Airway epithelial cell (primary cell): Measurements from ENCODE around the gene KIF21A. TPM values are rescaled to one million over a fixed set of nuclear protein-coding genes. Genes with fewer than 3 reads are reported as not detected.

Experiments used
- total RNA-seq: library from RNA; depleted of rRNA; stranded (reverse); fragments of >200 nt; gene quantifications from 2 replicates; pipeline ENCODE4 v1.2.3, GENCODE V29; 2015

Gene KIF21A, protein sequence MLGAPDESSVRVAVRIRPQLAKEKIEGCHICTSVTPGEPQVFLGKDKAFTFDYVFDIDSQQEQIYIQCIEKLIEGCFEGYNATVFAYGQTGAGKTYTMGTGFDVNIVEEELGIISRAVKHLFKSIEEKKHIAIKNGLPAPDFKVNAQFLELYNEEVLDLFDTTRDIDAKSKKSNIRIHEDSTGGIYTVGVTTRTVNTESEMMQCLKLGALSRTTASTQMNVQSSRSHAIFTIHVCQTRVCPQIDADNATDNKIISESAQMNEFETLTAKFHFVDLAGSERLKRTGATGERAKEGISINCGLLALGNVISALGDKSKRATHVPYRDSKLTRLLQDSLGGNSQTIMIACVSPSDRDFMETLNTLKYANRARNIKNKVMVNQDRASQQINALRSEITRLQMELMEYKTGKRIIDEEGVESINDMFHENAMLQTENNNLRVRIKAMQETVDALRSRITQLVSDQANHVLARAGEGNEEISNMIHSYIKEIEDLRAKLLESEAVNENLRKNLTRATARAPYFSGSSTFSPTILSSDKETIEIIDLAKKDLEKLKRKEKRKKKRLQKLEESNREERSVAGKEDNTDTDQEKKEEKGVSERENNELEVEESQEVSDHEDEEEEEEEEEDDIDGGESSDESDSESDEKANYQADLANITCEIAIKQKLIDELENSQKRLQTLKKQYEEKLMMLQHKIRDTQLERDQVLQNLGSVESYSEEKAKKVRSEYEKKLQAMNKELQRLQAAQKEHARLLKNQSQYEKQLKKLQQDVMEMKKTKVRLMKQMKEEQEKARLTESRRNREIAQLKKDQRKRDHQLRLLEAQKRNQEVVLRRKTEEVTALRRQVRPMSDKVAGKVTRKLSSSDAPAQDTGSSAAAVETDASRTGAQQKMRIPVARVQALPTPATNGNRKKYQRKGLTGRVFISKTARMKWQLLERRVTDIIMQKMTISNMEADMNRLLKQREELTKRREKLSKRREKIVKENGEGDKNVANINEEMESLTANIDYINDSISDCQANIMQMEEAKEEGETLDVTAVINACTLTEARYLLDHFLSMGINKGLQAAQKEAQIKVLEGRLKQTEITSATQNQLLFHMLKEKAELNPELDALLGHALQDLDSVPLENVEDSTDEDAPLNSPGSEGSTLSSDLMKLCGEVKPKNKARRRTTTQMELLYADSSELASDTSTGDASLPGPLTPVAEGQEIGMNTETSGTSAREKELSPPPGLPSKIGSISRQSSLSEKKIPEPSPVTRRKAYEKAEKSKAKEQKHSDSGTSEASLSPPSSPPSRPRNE (N-terminal part only)
- 16.5 and 18.5 TPM in 2 replicates for total RNA-seq

DNA sequence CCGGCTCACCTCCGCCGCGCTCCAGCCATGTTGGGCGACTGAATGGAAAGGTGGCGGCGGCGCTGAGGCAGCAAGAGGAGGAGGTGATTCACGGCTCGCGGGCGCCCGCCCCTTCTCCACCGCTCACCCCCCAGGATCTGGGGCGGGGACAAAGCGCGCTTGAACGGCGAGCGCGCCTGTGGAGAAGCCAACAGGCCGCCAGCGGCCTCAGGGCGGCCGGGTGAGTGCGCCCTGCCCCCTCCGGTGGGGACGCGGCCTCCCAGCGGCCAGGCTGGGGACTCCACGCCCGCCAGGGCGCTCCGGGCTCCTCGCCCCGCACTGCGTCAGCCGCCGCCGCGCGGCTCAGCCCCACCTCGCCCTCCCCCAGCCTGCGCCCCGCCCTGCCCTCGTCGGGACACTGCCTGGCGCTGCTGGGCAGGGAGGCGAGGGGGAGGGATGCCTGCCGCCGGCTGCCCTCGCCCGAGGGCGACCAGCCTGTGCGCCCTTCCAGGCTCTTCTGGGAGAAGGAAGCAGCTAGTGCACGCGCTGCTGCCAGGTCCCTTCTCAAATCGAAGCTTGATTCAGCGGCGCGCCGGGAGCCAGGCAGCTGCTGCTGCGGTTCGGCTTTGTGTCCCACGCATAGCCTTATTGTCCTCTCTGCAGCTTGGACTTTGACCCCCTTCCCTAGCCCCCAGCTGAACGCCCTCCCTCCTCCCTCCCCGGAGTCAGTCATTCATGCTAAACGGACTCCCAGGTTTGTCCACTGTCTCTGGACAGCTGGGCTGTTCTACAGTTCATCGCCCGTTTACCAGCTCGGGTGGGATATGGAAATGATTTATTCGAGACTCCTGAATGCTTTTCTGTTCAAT is at the start of gene KIF21A:
KIF21A (minus strand) TSS at position 40 of the 848 bp plus-strand sequence. CDS start 150 bp downstream, outside the sequence.

Other genes with a start within 250 kb of the KIF21A start
- gene ABCD2, start 176.7 kb upstream of the KIF21A start, total RNA-seq: not detected in 2 replicates